Smooth muscle cell (in vitro differentiated cells): ENCODE measurements around the gene ARHGAP15. TPM values are rescaled to one million over a fixed set of nuclear protein-coding genes. Genes with fewer than 3 reads are reported as not detected.

Source experiments
- DNase-seq: peaks from one replicate; lab custom pipeline; 2025; ENCODE audit not compliant: unreplicated experiment; lab: John Stamatoyannopoulos, UW
- H2AFZ ChIP-seq: fragments of 200-600 bp; sonication (generic); 2 replicates; pipeline ENCODE4 v1.6.0; 2016; ENCODE audit warnings: antibody characterized with exemption, low read depth, mild to moderate bottlenecking
- H3F3A ChIP-seq: fragments of 200-600 bp; sonication (generic); 2 replicates; pipeline ENCODE4 v1.6.0; 2017; ENCODE audit warnings: antibody characterized with exemption, low read depth
- H3K27ac ChIP-seq: fragments of 200-600 bp; sonication (generic); 2 replicates; pipeline ENCODE4 v1.5.1; 2016; ENCODE audit warnings: low read depth, mild to moderate bottlenecking
- H3K27me3 ChIP-seq: fragments of 200-600 bp; sonication (generic); 2 replicates; pipeline ENCODE4 v1.6.1; 2016; ENCODE audit warnings: low read depth, mild to moderate bottlenecking
- H3K36me3 ChIP-seq: fragments of 200-600 bp; sonication (generic); 2 replicates; pipeline ENCODE4 v1.5.1; 2016; ENCODE audit warnings: low read depth
- H3K4me1 ChIP-seq: fragments of 200-600 bp; sonication (generic); 2 replicates; pipeline ENCODE4 v1.5.1; 2016; ENCODE audit warnings: low read depth
- H3K4me2 ChIP-seq: fragments of 200-600 bp; sonication (generic); 2 replicates; pipeline ENCODE4 v1.6.0; 2016; ENCODE audit warnings: mild to moderate bottlenecking
- H3K4me3 ChIP-seq: fragments of 200-600 bp; sonication (generic); 2 replicates; pipeline ENCODE4 v1.5.1; 2016; ENCODE audit warnings: mild to moderate bottlenecking
- H3K79me2 ChIP-seq: fragments of 200-600 bp; sonication (generic); 2 replicates; pipeline ENCODE4 v1.6.0; 2016; ENCODE audit warnings: low read depth, mild to moderate bottlenecking
- H3K9ac ChIP-seq: fragments of 200-600 bp; sonication (generic); 2 replicates; pipeline ENCODE4 v1.6.0; 2016; ENCODE audit warnings: low read depth
- H3K9me3 ChIP-seq: fragments of 200-600 bp; sonication (generic); replicated peaks from 2 replicates; pipeline ENCODE4 v1.5.1; 2016; ENCODE audit warnings: low read depth
- H4K20me1 ChIP-seq: fragments of 200-600 bp; sonication (generic); 2 replicates; pipeline ENCODE4 v1.6.0; 2016; ENCODE audit warnings: low read depth
- WGBS: methylation state at CpG from one replicate; pipeline ENCODE4 v1.1.7; 2016; ENCODE audit warnings: low lambda C conversion rate; 5-methylcytosine and 5-hydroxymethylcytosine counted together
- polyA plus RNA-seq: library from polyadenylated mRNA; unstranded; fragments of >200 nt; fragmentation: Nextera tagmentation; extraction: Ambion mirVana; gene quantifications from 2 replicates; pipeline ENCODE4 v1.2.1, GENCODE V29; 2016
- total RNA-seq: library from RNA; depleted of rRNA; stranded (reverse); fragments of >200 nt; gene quantifications from 2 replicates; pipeline ENCODE4 v1.2.3, GENCODE V29; 2014
- TF ChIP-seq, protein P1 (sequence below): fragments of 200-600 bp; sonication (generic); IDR thresholded peaks from 2 replicates; pipeline ENCODE4 v1.5.1; 2017; ENCODE audit warnings: borderline replicate concordance, mild to moderate bottlenecking, antibody characterized with exemption; ENCODE audit not compliant: insufficient read depth, poor library complexity, severe bottlenecking

ARHGAP15 gene
- total and polyA plus RNA-seq, 2 experiments from 2014 or later: not detected

- Histone ChIP-seq H3K9me3 (no peaks in the 10 kb centered on the region), H3K27me3 (no peaks in the 10 kb centered on the region), H4K20me1 (no peaks in the 10 kb centered on the region), H3K9ac (no peak overlapping the region), H2AFZ (no peak overlapping the region), H3K4me2 (no peak overlapping the region), H3F3A (no peaks in the 10 kb centered on the region), H3K79me2 (no peaks in the 10 kb centered on the region), H3K4me1 (no peaks in the 10 kb centered on the region), H3K4me3 (no peak overlapping the region), H3K36me3 (no peaks in the 10 kb centered on the region), H3K27ac (no peak overlapping the region)
- DNase-seq: no peak
- TF ChIP-seq, protein P1, sequence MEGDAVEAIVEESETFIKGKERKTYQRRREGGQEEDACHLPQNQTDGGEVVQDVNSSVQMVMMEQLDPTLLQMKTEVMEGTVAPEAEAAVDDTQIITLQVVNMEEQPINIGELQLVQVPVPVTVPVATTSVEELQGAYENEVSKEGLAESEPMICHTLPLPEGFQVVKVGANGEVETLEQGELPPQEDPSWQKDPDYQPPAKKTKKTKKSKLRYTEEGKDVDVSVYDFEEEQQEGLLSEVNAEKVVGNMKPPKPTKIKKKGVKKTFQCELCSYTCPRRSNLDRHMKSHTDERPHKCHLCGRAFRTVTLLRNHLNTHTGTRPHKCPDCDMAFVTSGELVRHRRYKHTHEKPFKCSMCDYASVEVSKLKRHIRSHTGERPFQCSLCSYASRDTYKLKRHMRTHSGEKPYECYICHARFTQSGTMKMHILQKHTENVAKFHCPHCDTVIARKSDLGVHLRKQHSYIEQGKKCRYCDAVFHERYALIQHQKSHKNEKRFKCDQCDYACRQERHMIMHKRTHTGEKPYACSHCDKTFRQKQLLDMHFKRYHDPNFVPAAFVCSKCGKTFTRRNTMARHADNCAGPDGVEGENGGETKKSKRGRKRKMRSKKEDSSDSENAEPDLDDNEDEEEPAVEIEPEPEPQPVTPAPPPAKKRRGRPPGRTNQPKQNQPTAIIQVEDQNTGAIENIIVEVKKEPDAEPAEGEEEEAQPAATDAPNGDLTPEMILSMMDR: no peak
- 85% methylated on average over 1 of the region's 1 CpG for WGBS
Observed at GRCh38 chr2:143169105-143169504, 39.9 kb downstream of the ARHGAP15 start.

DNA sequence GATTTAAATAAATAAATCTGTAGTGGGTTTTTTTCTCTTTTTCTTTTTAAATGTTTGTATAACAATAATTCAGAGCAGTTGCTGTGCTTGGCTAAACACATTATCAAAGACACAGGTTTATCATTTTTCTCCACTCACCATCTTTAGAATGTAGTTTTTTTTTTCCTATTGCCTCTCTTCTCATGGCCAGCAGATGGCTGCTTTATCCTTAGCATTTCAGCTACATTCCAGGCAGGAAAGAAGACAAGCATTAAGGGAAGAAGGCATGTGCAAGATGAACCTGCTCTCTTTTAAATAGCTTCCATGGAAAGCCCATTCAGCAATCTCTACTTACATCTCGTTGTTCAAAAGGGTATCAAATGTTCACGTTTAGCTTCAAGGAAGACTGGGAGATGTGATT, 42.6 kb downstream of the ARHGAP15 start:
- Histone ChIP-seq H2AFZ (no peak overlapping the region), H3K79me2 (no peaks in the 10 kb centered on the region), H3K27me3 (no peaks in the 10 kb centered on the region), H4K20me1 (no peaks in the 10 kb centered on the region), H3K36me3 (no peaks in the 10 kb centered on the region), H3K27ac (no peak overlapping the region), H3K4me2 (no peak overlapping the region), H3K4me3 (no peak overlapping the region), H3K9me3 (no peaks in the 10 kb centered on the region), H3K9ac (no peak overlapping the region), H3F3A (no peaks in the 10 kb centered on the region), H3K4me1 (no peaks in the 10 kb centered on the region)
- 41% methylated on average over 2 of the region's 2 CpGs for WGBS
- DNase-seq: no peak
- TF ChIP-seq, protein P1: peak; percentile 27

DNA sequence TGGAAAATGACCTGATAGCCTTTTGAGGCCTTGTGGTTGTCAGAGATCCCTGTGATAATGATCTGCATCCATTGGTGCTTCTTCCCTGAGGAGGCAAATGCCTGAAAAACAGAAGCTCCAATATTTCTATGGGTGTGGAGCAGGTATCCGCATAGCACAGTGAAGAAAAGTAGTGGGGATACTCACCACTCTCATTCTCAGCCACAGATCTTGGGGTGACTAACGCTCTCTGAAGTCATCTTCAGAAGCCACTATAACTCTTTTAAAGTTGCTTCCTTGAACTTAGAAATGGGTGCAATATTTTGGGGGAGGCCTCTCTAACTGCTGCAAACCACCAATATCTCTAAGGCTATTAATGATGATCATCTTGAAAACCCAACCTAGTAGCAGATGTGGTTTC, 46.2 kb downstream of the ARHGAP15 start:
- Histone ChIP-seq H3K9ac (no peak overlapping the region), H3K27ac (no peak overlapping the region), H3K4me1 (no peaks in the 10 kb centered on the region), H3K9me3 (no peaks in the 10 kb centered on the region), H2AFZ (no peak overlapping the region), H3K27me3 (no peaks in the 10 kb centered on the region), H3K4me2 (no peak overlapping the region), H3K4me3 (no peak overlapping the region), H3K36me3 (no peaks in the 10 kb centered on the region), H3K79me2 (no peaks in the 10 kb centered on the region), H4K20me1 (no peaks in the 10 kb centered on the region), H3F3A (no peaks in the 10 kb centered on the region)
- TF ChIP-seq, protein P1: no peak
- no peak for DNase-seq
- WGBS: 96% methylated on average over 2 of the region's 2 CpGs

- 94% methylated on average over 3 of the region's 3 CpGs for WGBS
- Histone ChIP-seq H2AFZ (no peak overlapping the region), H3K4me1 (no peaks in the 10 kb centered on the region), H4K20me1 (no peaks in the 10 kb centered on the region), H3K79me2 (no peaks in the 10 kb centered on the region), H3K27ac (no peak overlapping the region), H3K9me3 (peaks cover 7% of the 10 kb centered on the region), H3K36me3 (no peaks in the 10 kb centered on the region), H3K27me3 (no peaks in the 10 kb centered on the region), H3K9ac (no peak overlapping the region), H3F3A (no peaks in the 10 kb centered on the region), H3K4me3 (no peak overlapping the region), H3K4me2 (no peak overlapping the region)
- TF ChIP-seq, protein P1: no peak
- DNase-seq: no peak
Observed at GRCh38 chr2:143176606-143177005, 47.4 kb downstream of the ARHGAP15 start.
